HG03159 (cell line): Measurements from ENCODE around the gene DENND4C.
A peak's percentile ranks its signal among the peaks of the same experiment; 100 is the strongest.
"Not testable (repeated sequence)": the region's sequence is repeated elsewhere in the genome, so short reads cannot be mapped to it uniquely, and the experiment has no call there.

Source experiments
- ATAC-seq: cut with Tn5 transposase; IDR thresholded peaks from one replicate; pipeline ENCODE4 v1.9.1; 2021; ENCODE audit warnings: mild to moderate bottlenecking, moderate library complexity; ENCODE audit not compliant: unreplicated experiment

The DENND4C gene

GRCh38 chr9:19223724-19224123, 6.8 kb upstream of the DENND4C start:
- no peak for ATAC-seq

DNA sequence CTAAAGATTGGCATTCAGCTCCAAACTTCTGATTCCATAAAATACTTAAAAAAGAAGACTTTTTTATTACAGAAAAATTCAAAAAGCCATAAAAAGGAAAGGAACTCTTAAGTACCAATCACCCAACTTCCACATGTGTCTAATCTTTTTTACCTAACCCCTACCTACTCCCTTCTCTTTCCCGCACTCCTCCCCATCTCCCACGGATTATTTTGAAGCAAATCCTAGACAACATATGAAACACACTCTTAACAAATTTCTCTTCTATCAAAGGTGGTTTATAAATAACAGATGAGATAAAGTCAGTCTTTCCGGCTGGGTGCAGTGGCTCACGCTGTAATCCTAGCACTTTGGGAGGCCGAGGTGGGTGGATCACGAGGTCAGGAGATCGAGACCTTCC, 5.9 kb upstream of the DENND4C start:
- no peak for ATAC-seq

GRCh38 chr9:19229595-19230354, 718 bp upstream of the DENND4C start:
- ATAC-seq = peak; percentile 66

- ATAC-seq = peak; percentile 7
Measured at GRCh38 chr9:19231126-19231903, 822 bp downstream of the DENND4C start.

GRCh38 chr9:19231904-19232822, 1.7 kb downstream of the DENND4C start:
- ATAC-seq = no peak

DNA sequence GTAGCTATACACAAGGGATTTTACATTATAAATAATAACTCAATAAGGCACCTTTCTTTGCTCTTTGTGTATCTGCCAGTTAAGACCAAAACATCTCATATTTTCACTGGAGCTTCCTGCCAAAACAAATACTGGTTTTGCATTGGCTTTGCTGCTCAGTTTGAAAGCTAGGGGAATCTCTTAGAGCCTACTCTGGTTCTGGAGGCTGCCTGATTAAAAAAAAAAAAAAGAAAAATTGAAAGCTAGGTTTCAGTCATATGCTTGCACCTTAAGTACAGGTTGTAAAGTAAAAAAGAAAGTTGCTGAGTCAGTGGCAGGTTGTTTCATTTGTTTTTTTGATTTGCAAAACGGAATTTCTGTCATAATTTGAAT, 2.3 kb downstream of the DENND4C start:
- ATAC-seq = no peak

GRCh38 chr9:19233344-19233743, 2.9 kb downstream of the DENND4C start:
- no peak for ATAC-seq

GRCh38 chr9:19239955-19240354, 9.5 kb downstream of the DENND4C start:
- no peak for ATAC-seq

- no peak for ATAC-seq
Measured at GRCh38 chr9:19241728-19242127, 11.2 kb downstream of the DENND4C start.

DNA sequence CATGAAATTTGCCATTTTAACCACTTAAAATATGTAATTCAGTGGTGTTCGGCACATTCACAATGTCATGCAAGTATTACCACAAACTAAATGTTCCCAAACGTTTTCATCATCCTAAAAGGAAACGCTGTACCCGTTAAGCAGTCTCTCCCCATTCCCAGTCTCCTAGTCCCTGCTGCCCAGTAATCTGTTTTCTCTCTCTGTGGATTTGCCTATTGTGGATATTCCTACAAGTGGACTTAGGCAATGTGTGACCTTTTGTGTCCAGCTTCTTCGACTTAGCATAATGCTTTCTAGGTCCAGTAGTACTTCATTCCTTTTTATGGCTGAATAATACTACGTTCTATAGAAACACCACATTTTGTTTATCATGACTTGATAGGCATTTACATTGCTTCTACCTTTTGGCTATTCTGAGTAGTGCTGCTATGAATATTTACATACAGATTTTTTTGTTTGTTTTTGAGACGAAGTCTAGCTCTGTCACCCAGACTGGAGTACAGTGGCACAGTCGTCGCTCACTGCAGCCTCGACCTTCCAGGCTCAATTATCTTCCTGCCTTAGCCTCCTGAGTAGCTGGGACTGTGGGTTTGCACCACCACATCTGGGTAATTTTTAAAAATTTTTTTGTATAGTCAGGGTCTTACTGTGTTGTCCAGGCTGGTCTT, 13.0 kb downstream of the DENND4C start:
- ATAC-seq = no peak

DNA sequence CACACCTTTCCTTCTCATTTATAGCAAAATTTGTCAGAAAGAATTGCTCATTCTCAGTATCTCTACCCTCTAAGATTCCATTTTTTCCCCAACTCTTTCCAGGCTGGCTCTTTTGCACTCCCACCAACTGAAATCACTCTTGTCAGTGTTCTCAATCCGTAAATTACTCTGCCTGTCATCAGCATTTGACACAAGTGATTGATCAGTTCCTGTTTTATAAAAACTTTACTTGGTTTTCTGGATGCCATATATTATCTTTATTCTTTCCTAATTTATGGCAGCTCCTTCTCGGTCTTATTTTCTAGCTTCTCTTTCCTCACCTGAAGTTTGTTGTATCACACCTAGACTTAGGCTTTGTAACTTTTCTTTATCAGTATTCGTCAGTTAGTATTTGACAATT, 16.4 kb downstream of the DENND4C start:
- no peak for ATAC-seq

GRCh38 chr9:19247420-19247819, 16.9 kb downstream of the DENND4C start:
- ATAC-seq = no peak

GRCh38 chr9:19250346-19250745, 19.9 kb downstream of the DENND4C start:
- not testable (repeated sequence) for ATAC-seq

GRCh38 chr9:19251203-19251602, 20.7 kb downstream of the DENND4C start:
- ATAC-seq = not testable (repeated sequence)

DNA sequence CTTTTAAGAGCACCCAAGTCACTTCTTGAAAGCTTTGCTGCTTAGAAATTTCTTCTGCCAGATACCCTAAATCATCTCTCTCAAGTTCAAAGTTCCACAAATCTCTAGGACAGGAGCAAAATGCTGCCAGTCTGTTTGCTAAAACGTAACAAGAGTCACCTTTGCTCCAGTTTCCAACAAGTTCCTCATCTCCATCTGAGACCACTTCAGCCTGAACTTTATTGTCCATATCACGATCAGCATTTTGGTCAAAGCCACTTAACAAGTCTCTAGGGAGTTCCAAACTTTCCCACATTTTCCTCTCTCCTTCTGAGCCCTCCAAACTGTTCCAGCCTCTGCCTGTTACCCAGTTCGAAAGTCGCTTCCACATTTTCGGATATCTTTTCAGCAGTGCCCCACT, 21.1 kb downstream of the DENND4C start:
- ATAC-seq = not testable (repeated sequence)

- no peak for ATAC-seq
Measured at GRCh38 chr9:19252174-19252884, 21.8 kb downstream of the DENND4C start.

GRCh38 chr9:19252885-19253219, 22.4 kb downstream of the DENND4C start:
- ATAC-seq = no peak

DNA sequence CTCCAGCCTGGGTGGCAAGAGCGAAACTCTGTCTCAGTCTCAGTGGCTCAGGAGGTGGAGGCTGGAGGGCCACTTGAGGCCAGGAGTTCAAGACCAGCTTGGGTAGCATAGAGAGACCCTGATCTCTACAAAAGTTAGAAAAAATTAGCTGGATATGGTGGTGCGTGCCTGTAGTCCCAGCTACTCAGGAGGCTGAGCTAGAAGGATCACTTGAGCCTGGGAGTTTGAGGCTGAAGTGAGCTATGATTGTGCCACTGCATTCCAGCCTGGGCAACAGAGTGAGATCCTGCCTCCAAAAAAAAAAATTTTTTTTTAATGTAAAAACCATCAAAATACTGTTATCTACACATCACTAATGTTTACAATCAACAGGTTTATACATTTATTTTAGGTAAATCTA, 24.6 kb downstream of the DENND4C start:
- no peak for ATAC-seq

- no peak for ATAC-seq
Measured at GRCh38 chr9:19255821-19256220, 25.3 kb downstream of the DENND4C start.

GRCh38 chr9:19259665-19260255, 29.3 kb downstream of the DENND4C start:
- not testable (repeated sequence) for ATAC-seq
